Loucy (cell line): ENCODE data around the gene KRT38.
"Not testable (repeated sequence)": the region's sequence is repeated elsewhere in the genome, so short reads cannot be mapped to it uniquely, and the experiment has no call there.

Source experiments
- H2AFZ ChIP-seq: fragments of 200-600 bp; sonication (generic); 2 replicates; pipeline ENCODE4 v1.6.0; 2016; ENCODE audit warnings: antibody characterized with exemption, mild to moderate bottlenecking, low read length, moderate library complexity
- H3F3A ChIP-seq: fragments of 200-600 bp; 2 replicates; pipeline ENCODE4 v1.6.0; 2016; ENCODE audit warnings: antibody characterized with exemption, low read depth, mild to moderate bottlenecking
- H3K27me3 ChIP-seq: fragments of 200-600 bp; sonication (generic); 2 replicates; pipeline ENCODE4 v1.6.1; 2014; ENCODE audit warnings: low read length, mild to moderate bottlenecking; ENCODE audit not compliant: insufficient read depth, poor library complexity, severe bottlenecking
- H3K36me3 ChIP-seq: fragments of 200-600 bp; sonication (generic); 2 replicates; pipeline ENCODE4 v1.6.1; 2016; ENCODE audit warnings: low read length; ENCODE audit not compliant: insufficient read depth
- H3K4me1 ChIP-seq: fragments of 200-600 bp; sonication (generic); 2 replicates; pipeline ENCODE4 v1.5.1; 2014; ENCODE audit warnings: low read length, mild to moderate bottlenecking; ENCODE audit not compliant: insufficient read depth, poor library complexity, severe bottlenecking
- H3K4me2 ChIP-seq: fragments of 200-600 bp; sonication (generic); 2 replicates; pipeline ENCODE4 v1.6.0; 2014; ENCODE audit warnings: antibody characterized with exemption, low read length, low read depth, mild to moderate bottlenecking; ENCODE audit not compliant: poor library complexity, severe bottlenecking
- H3K4me3 ChIP-seq: fragments of 200-600 bp; sonication (generic); 2 replicates; pipeline ENCODE4 v1.5.1; 2014; ENCODE audit warnings: low read length, mild to moderate bottlenecking, mixed read lengths; ENCODE audit not compliant: poor library complexity, severe bottlenecking
- H3K79me2 ChIP-seq: fragments of 200-600 bp; sonication (generic); 2 replicates; pipeline ENCODE4 v1.6.1; 2014; ENCODE audit warnings: low read length; ENCODE audit not compliant: insufficient read depth
- H3K9ac ChIP-seq: fragments of 200-600 bp; sonication (generic); 2 replicates; pipeline ENCODE4 v1.6.0; 2014; ENCODE audit warnings: mild to moderate bottlenecking, low read depth, low read length, moderate library complexity; ENCODE audit not compliant: poor library complexity, severe bottlenecking
- H3K9me2 ChIP-seq: fragments of 200-600 bp; sonication (generic); replicated peaks from 2 replicates; pipeline ENCODE4 v1.6.1; 2016; ENCODE audit warnings: low read depth, low read length, mixed read lengths
- H3K9me3 ChIP-seq: fragments of 200-600 bp; sonication (generic); 2 replicates; pipeline ENCODE4 v1.6.1; 2014; ENCODE audit warnings: mild to moderate bottlenecking, antibody characterized with exemption, low read length, low read depth; ENCODE audit not compliant: insufficient read depth
- H4K20me1 ChIP-seq: fragments of 200-600 bp; sonication (generic); 2 replicates; pipeline ENCODE4 v1.6.0; 2014; ENCODE audit warnings: antibody characterized with exemption, low read length, mild to moderate bottlenecking; ENCODE audit not compliant: insufficient read depth, poor library complexity, severe bottlenecking
- CTCF ChIP-seq: fragments of 200-600 bp; sonication (generic); conservative IDR thresholded peaks from 2 replicates; pipeline ENCODE4 v1.5.1; 2014; ENCODE audit warnings: mild to moderate bottlenecking, antibody characterized with exemption, low read length
- EZH2phosphoT487 ChIP-seq: fragments of 200-600 bp; IDR thresholded peaks from 2 replicates; pipeline ENCODE4 v1.6.1; 2018; ENCODE audit warnings: antibody characterized with exemption, mild to moderate bottlenecking, moderate library complexity, borderline replicate concordance

Gene KRT38

GRCh38 chr17:41396996-41397660, 43.7 kb downstream of the KRT38 start, which contains the start of gene KRT31:
TSS of gene KRT31 (minus strand) at chr17:41397608. CDS start at chr17:41397539, 69 bp downstream.
- H3K27me3 ChIP-seq = no peaks in the 10 kb centered on the region
- H3K36me3 ChIP-seq = no peaks in the 10 kb centered on the region
- TF ChIP-seq EZH2phosphoT487 = no peak
- no peak for TF ChIP-seq CTCF
- H3K9ac ChIP-seq = no peak within 1 kb of the TSS
- no peaks in the 10 kb centered on the region for H4K20me1 ChIP-seq
- no peak within 1 kb of the TSS for H3K4me2 ChIP-seq
- H3K9me2 ChIP-seq = no peaks in the 10 kb centered on the region
- H3F3A ChIP-seq = no peaks in the 10 kb centered on the region
- no peaks in the 10 kb centered on the region for H3K79me2 ChIP-seq
- no peaks in the 10 kb centered on the region for H3K9me3 ChIP-seq
- H3K4me1 ChIP-seq = no peaks in the 10 kb centered on the region
- no peak within 1 kb of the TSS for H3K4me3 ChIP-seq
- no peak within 1 kb of the TSS for H2AFZ ChIP-seq

- Histone ChIP-seq H3K9ac (no peak overlapping the region), H3K27me3 (no peaks in the 10 kb centered on the region), H3K4me3 (no peak overlapping the region), H4K20me1 (no peaks in the 10 kb centered on the region), H3K9me3 (no peaks in the 10 kb centered on the region), H3K79me2 (no peaks in the 10 kb centered on the region), H3K36me3 (no peaks in the 10 kb centered on the region), H3K4me2 (no peak overlapping the region), H3K4me1 (no peaks in the 10 kb centered on the region), H2AFZ (no peak overlapping the region), H3F3A (no peaks in the 10 kb centered on the region), H3K9me2 (no peaks in the 10 kb centered on the region)
- no peak for TF ChIP-seq EZH2phosphoT487
- TF ChIP-seq CTCF = no peak
Measured at GRCh38 chr17:41396340-41396739, 44.4 kb downstream of the KRT38 start.

- Histone ChIP-seq H3K9me3 (no peaks in the 10 kb centered on the region), H3K36me3 (no peaks in the 10 kb centered on the region), H3K4me1 (no peaks in the 10 kb centered on the region), H3K79me2 (no peaks in the 10 kb centered on the region), H3K27me3 (no peaks in the 10 kb centered on the region), H2AFZ (no peak overlapping the region), H3K9me2 (no peaks in the 10 kb centered on the region), H3K4me2 (no peak overlapping the region), H3K9ac (no peak overlapping the region), H4K20me1 (no peaks in the 10 kb centered on the region), H3K4me3 (no peak overlapping the region), H3F3A (no peaks in the 10 kb centered on the region)
- TF ChIP-seq CTCF (no peak), EZH2phosphoT487 (no peak)
Measured at GRCh38 chr17:41395611-41396010, 45.2 kb downstream of the KRT38 start.

- H3K36me3 ChIP-seq = not testable (repeated sequence)
Measured at GRCh38 chr17:41395044-41395443, 45.7 kb downstream of the KRT38 start.

More at GRCh38 chr17:41395044-41395443, 45.7 kb downstream of the KRT38 start:
- H3K4me3 ChIP-seq, H2AFZ ChIP-seq, H3K4me1 ChIP-seq, H3K79me2 ChIP-seq, H3K4me2 ChIP-seq, H3K9me3 ChIP-seq, H3K9ac ChIP-seq, H3F3A ChIP-seq, H3K27me3 ChIP-seq, H3K9me2 ChIP-seq, H4K20me1 ChIP-seq: not testable (repeated sequence)
